ENCODE results near the gene PRPF18. TPM values are rescaled to one million over a fixed set of nuclear protein-coding genes. Genes with fewer than 3 reads are reported as not detected.

Gene PRPF18
- total RNA-seq, 2 experiments from 2014 or later: 24.1 to 27.4 TPM

DNA sequence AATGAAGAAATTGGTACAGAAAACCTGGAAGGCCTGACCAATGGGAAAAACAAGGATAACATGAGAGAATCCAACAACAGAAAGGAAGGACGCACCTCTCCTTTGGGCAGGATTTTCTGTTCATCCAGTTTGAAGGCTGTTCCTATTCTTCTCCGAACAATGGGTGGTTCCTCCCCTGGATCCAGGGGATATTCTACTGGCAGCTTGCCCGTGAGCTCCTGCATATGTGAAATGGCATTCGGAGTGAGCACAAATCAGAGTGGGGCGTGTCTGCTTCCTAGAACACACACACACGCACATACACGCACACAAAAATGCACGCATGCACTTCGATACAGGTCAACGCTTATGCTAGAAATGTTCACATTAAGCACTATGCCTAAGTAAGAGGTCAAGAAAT is 83.5 kb downstream of the PRPF18 start:
- Mint-ChIP-seq H3K9me3 (no peaks in the 10 kb centered on the region), H3K27ac (no peak overlapping the region), H3K4me3 (no peak overlapping the region), H3K27me3 (no peaks in the 10 kb centered on the region), H3K4me1 (no peaks in the 10 kb centered on the region), H3K36me3 (no peaks in the 10 kb centered on the region)
- POLR2A ChIA-PET: no interaction called here
- ATAC-seq (ENCODE audit: low read depth) (no peak), DNase-seq (no peak)

DNA sequence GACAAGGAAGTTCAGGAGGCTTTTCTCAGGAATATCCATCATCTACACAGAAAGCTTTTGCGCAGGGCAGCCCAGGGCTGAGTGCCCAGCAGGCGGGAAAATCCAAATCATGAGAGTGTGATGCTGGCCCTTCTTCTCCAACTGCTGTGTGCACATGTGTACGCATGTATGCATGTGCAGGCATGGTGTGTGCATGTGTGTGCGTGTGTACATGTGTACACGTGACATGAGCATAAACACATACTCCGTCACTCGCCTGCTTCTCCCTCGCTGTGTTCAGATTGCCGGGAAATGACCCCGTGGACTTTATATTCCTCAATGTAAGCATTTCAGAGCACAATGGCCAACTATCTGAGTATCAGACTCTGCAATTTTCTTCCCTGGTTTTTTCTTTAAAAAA is 85.1 kb downstream of the PRPF18 start:
- H3K27me3 Mint-ChIP-seq: no peaks in the 10 kb centered on the region
- no peak overlapping the region for H3K27ac Mint-ChIP-seq
- no peaks in the 10 kb centered on the region for H3K9me3 Mint-ChIP-seq
- ATAC-seq (ENCODE audit: low read depth) (no peak), DNase-seq (no peak)
- H3K4me1 Mint-ChIP-seq: no peaks in the 10 kb centered on the region
- POLR2A ChIA-PET: no interaction called here
- H3K36me3 Mint-ChIP-seq: no peaks in the 10 kb centered on the region
- H3K4me3 Mint-ChIP-seq: no peak overlapping the region

DNA sequence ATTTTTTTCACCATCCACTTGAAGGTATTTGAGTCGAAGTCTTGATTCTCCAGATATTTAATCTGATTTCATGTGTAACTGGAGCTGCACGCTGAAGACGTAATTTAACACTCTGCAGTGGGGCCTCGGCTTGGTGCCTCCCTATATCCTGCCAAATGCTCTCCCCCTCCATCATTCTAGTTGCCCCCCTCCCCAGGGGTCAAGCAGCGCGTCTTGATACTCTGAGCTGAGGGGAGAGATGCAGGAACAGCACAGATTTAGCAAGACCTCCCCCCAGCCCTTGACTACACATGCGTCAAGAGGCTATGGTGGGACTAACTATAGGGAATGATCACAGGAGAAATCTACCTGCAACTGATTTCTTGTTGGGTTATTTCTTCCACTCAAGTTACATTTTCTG is 85.8 kb downstream of the PRPF18 start:
- H3K9me3 Mint-ChIP-seq: no peaks in the 10 kb centered on the region
- no peak overlapping the region for H3K4me3 Mint-ChIP-seq
- POLR2A ChIA-PET: no interaction called here
- ATAC-seq (ENCODE audit: low read depth): no peak
- DNase-seq: no peak
- H3K27me3 Mint-ChIP-seq: no peaks in the 10 kb centered on the region
- no peaks in the 10 kb centered on the region for H3K4me1 Mint-ChIP-seq
- H3K27ac Mint-ChIP-seq: no peak overlapping the region
- H3K36me3 Mint-ChIP-seq: no peaks in the 10 kb centered on the region

DNA sequence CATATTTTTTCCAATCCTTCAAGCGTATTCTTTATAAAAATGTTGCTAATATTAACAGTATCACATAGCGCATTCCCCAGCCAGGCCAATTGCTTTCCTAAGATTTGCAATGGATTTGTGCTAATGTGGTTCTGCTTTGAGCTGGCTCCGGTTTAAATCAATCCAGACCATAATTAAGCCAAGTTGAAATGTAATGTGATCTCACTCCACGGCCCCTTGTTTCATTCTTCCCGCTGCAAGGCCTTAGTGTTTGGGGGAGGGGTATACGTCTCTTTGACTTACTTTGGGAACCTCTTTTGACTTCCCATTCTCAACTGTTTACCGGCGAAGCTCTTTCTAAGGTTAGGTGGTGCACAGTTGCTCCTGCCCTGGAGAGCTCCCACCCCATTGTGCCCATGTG is 86.4 kb downstream of the PRPF18 start:
- no peaks in the 10 kb centered on the region for H3K27me3 Mint-ChIP-seq
- H3K4me1 Mint-ChIP-seq: no peaks in the 10 kb centered on the region
- H3K36me3 Mint-ChIP-seq: no peaks in the 10 kb centered on the region
- no peak for ATAC-seq (ENCODE audit: low read depth)
- no peak overlapping the region for H3K4me3 Mint-ChIP-seq
- H3K9me3 Mint-ChIP-seq: no peaks in the 10 kb centered on the region
- DNase-seq: no peak
- H3K27ac Mint-ChIP-seq: no peak overlapping the region
- POLR2A ChIA-PET: no interaction called here

DNA sequence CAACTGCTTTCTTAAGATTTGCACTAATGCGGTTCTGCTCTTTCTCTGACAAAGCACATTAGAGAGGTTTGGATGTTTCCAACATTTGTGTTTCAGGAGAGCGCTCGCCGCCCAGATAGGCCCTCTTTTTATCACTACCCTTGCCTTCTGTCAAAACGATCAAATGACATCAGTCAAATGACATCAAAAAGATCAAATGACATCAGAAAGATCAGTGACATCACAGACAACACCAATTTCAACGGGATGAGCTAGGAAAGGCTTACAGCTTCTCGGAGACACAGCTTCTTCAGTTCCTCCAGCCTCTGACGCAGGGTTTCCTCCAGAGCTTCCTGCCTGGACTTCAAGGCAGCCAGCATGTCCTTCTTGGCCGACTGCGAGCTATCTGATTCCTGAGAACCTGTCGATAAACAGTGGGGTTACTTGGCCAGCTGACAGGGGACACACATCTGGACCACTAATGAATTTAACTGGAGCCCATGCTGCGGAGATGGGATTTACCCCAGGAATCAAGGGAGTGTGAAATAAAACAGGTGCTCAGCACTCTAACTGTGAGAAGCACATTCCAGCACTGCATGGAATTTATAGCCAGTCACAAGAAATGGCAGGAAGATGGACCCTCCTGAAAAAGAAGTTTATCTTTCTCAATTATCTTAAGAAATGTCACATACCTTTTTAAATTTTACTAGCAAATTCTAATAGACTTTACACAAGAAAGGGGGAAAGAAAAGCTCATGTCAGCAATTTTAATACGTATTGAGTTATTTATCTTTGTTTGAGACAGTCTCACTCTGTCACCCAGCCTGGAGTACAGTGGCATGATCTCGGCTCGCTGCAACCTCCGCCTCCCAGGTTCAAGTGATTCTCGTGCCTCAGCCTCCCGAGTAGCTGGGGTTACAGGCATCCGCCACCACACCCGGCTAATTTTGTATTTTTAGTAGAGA is 88.2 kb downstream of the PRPF18 start:
- no peak for DNase-seq
- Mint-ChIP-seq H3K27ac (no peak overlapping the region), H3K9me3 (no peaks in the 10 kb centered on the region), H3K4me3 (no peak overlapping the region), H3K4me1 (no peaks in the 10 kb centered on the region), H3K36me3 (no peaks in the 10 kb centered on the region), H3K27me3 (no peaks in the 10 kb centered on the region)
- ATAC-seq (ENCODE audit: low read depth): no peak
- POLR2A ChIA-PET: no interaction called here

DNA sequence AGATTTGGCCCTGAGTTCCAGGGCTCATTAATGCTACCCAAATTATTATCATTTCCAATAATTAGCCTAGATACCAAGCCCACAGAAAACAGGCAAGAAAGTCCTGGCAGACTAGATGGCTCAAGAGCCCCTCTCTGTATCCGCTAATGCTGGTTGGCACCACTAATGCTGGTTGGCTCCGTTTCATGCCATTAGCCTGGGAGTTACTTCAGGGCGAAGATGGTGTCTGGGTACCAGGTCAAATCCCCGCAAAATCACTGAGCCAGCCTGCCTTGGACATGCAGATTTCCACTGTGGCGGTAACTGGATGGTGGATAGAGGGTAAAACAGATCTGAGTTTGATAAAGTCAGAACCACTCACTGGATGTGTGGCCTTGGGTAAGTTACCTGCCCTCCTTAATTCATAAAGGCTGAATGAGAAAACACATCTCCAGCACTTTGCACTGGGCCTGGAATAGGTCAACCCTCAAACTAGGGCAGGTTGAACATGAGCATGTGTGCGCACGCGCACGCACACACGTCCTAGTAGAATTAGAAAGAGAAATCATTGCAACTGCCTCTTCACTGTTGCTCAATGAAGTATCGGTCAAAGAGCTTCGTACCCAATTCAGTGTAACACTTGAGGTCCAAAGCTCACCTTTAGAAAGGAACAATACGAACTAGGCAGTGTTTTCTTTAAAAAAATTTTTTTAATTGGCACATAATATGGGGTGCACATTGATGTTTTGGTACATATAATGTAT is 91.5 kb downstream of the PRPF18 start:
- DNase-seq (no peak), ATAC-seq (ENCODE audit: low read depth) (no peak)
- Mint-ChIP-seq H3K4me3 (no peak overlapping the region), H3K9me3 (no peaks in the 10 kb centered on the region), H3K36me3 (no peaks in the 10 kb centered on the region), H3K4me1 (no peaks in the 10 kb centered on the region), H3K27me3 (peaks cover 3% of the 10 kb centered on the region), H3K27ac (no peak overlapping the region)
- POLR2A ChIA-PET: no interaction called here

Other genes starting within 250 kb of the PRPF18 start
- gene SEPHS1, start 238.7 kb upstream of the PRPF18 start, total RNA-seq: 10 to 100 TPM; 40.8 to 43.8 TPM
- gene BEND7, start 58.0 kb upstream of the PRPF18 start, total RNA-seq: not detected

All from activated naive CD8-positive, alpha-beta T cell treated with anti-CD3 and anti-CD28 coated beads, Interleukin-2, amount 10 ng/mL, durations not matched to agents 7 days and 5 days (primary cell).